ENCODE measurements around the gene SPACA6. TPM values are rescaled to one million over a fixed set of nuclear protein-coding genes. Genes with fewer than 3 reads are reported as not detected.

The SPACA6 gene
- total RNA-seq, 2 donors from 2014 or later, result 18.4 to 26.8 TPM

DNA sequence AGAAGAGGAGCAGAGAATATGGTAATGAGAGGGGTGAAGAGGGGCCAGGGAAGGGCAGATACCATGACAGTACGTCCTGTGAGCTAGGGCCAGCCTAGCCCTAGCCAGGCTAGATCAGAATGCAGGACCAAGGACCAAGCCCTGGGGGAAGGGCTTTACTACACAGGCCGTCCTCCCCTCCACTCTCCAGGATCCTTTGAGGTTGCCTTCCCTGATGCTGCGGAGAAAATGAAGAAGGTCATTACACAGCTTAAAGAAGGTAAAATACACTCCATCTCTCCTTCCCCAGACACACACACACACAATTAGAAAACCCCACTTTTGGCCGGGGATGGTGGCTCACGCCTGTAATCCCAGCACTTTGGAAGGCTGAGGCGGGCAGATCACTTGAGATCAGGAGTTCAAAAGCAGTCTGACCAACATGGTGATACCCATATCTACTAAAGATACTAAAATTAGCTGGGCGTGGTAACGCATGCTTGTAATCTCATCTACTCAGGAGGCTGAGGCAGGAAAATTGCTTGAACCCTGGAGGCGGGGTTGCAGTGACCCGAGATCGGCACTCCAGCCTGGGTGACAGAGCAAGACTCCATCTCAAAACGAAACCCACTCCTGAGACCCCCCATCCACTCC lies 8.5 kb downstream of the SPACA6 start:
- no peaks in the 10 kb centered on the region for H3K27me3 Mint-ChIP-seq (ENCODE audit: insufficient read depth)
- DNase-seq, result no peak
- H3K36me3 ChIP-seq (ENCODE audit: control insufficient read depth, insufficient read depth, low read length), result peaks cover 89% of the 10 kb centered on the region
- H3K9ac ChIP-seq (ENCODE audit: extremely low read depth, low read length, poor library complexity, severe bottlenecking), result no peak overlapping the region
- WGBS, 2 experiments (ENCODE audit: insufficient coverage in 1 of 2, insufficient read length in 1 of 2), result 91 to 92% methylated on average over 9 to 12 of the region's 12 CpGs
- H3K4me1 ChIP-seq (ENCODE audit: control insufficient read depth, insufficient read depth, low read length), result no peaks in the 10 kb centered on the region
- peak overlapping the region; percentile 97 for H3K27ac Mint-ChIP-seq
- H3K9me3 Mint-ChIP-seq, result no peaks in the 10 kb centered on the region
- H3K27ac ChIP-seq (ENCODE audit: low read depth, low read length), result no peak overlapping the region
- peak overlapping the region; percentile 67 for H3K4me3 Mint-ChIP-seq
- peaks cover 63% of the 10 kb centered on the region for H3K36me3 Mint-ChIP-seq (ENCODE audit: low read depth)
- no peaks in the 10 kb centered on the region for H3K27me3 ChIP-seq (ENCODE audit: control insufficient read depth, insufficient read depth, low read length, poor library complexity, severe bottlenecking)
- H3K4me1 Mint-ChIP-seq, result peaks cover 16% of the 10 kb centered on the region
- no peaks in the 10 kb centered on the region for H3K9me3 ChIP-seq (ENCODE audit: control insufficient read depth, low read length)
- H3K4me3 ChIP-seq (ENCODE audit: low read length), result no peak overlapping the region
- TF ChIP-seq, protein P1, sequence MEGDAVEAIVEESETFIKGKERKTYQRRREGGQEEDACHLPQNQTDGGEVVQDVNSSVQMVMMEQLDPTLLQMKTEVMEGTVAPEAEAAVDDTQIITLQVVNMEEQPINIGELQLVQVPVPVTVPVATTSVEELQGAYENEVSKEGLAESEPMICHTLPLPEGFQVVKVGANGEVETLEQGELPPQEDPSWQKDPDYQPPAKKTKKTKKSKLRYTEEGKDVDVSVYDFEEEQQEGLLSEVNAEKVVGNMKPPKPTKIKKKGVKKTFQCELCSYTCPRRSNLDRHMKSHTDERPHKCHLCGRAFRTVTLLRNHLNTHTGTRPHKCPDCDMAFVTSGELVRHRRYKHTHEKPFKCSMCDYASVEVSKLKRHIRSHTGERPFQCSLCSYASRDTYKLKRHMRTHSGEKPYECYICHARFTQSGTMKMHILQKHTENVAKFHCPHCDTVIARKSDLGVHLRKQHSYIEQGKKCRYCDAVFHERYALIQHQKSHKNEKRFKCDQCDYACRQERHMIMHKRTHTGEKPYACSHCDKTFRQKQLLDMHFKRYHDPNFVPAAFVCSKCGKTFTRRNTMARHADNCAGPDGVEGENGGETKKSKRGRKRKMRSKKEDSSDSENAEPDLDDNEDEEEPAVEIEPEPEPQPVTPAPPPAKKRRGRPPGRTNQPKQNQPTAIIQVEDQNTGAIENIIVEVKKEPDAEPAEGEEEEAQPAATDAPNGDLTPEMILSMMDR (conservative IDR thresholded peaks at IDR 0.05), result no peak

DNA sequence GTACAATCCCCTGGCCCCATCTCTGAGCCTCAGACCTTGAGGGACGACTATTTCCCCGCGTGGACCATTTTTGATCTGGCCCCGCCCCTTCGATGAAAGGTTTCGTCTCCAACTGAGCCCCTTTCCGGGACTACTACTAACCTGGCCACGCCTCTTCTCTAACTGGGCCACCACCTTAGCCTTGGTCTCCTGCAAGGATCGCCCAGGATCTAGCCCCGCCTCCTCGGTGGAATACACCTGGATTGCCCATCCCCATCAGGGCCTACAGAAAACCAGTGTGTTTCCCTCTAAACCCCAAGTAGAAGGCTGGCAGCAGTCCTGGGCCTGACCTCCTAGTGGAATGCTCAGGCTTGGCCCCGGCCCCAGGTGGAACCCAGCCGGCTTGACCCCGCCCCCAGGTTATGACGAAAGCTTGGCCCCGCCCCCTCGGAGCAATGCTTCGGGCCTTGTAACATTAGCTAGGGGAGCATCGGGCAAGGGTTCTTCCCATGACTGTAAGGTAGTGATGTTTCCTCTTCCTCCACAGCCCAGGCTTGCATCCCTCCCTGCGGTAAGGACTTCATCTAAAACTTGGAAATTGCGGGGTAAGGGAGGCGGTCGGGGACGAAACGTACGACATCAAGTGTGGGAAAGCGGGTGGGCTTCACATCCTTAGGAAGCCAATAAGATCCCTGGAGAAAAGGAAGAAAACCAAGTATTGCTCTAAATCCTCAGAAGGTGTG lies 9.1 kb downstream of the SPACA6 start:
- Histone ChIP-seq H3K27ac (ENCODE audit: low read depth, low read length) (no peak overlapping the region), H3K4me3 (ENCODE audit: low read length) (peak overlapping the region; percentile 69), H3K4me1 (ENCODE audit: control insufficient read depth, insufficient read depth, low read length) (no peaks in the 10 kb centered on the region), H3K9ac (ENCODE audit: extremely low read depth, low read length, poor library complexity, severe bottlenecking) (peak overlapping the region; percentile 27), H3K9me3 (ENCODE audit: control insufficient read depth, low read length) (no peaks in the 10 kb centered on the region), H3K36me3 (ENCODE audit: control insufficient read depth, insufficient read depth, low read length) (peaks cover 89% of the 10 kb centered on the region), H3K27me3 (ENCODE audit: control insufficient read depth, insufficient read depth, low read length, poor library complexity, severe bottlenecking) (no peaks in the 10 kb centered on the region)
- H3K27me3 Mint-ChIP-seq (ENCODE audit: insufficient read depth), result no peaks in the 10 kb centered on the region
- no peaks in the 10 kb centered on the region for H3K9me3 Mint-ChIP-seq
- peaks cover 16% of the 10 kb centered on the region for H3K4me1 Mint-ChIP-seq
- peak overlapping the region; percentile 67 for H3K4me3 Mint-ChIP-seq
- TF ChIP-seq, protein P1 (conservative IDR thresholded peaks at IDR 0.05), result no peak
- DNase-seq, result peak; percentile 98
- H3K27ac Mint-ChIP-seq, result peak overlapping the region; percentile 97
- WGBS, 2 experiments (ENCODE audit: insufficient coverage in 1 of 2, insufficient read length in 1 of 2), result 35 to 70% methylated on average over 14 to 27 of the region's 27 CpGs
- peaks cover 62% of the 10 kb centered on the region for H3K36me3 Mint-ChIP-seq (ENCODE audit: low read depth)

DNA sequence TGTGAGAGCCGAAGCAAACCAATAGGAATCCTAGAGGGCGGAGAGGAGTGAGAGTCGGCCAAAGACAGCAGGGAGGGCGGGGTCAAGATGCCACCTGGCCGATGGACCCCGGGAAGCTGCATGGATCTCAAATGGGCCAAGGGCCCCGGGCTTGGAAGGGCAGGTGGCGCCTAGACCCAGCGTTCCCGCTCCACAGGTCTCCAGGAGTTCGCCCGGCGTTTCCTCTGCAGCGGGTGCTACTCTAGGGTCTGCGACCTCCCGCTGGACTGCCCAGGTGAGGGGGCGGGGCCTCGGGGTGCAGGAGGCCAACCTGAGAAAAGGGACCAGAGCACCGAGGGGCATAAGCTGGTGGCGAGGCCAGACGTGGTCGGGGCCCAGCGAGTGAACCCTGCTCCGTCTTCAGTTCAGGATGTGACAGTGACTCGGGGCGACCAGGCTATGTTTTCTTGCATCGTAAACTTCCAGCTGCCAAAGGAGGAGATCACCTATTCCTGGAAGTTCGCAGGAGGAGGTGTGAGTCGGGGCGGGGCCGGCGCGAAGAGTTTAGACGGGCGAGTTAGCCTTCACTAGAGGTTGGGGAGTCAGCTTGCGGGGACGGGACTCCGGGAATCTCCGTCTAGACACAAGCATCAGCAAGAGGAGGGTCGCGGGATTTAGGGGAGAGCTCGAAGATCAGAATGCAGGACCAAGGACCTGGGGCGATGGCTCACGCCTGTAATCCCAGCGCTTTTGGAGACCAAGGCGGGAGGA lies 9.9 kb downstream of the SPACA6 start:
- Histone ChIP-seq H3K36me3 (ENCODE audit: control insufficient read depth, insufficient read depth, low read length) (peaks cover 85% of the 10 kb centered on the region), H3K9me3 (ENCODE audit: control insufficient read depth, low read length) (no peaks in the 10 kb centered on the region), H3K27me3 (ENCODE audit: control insufficient read depth, insufficient read depth, low read length, poor library complexity, severe bottlenecking) (no peaks in the 10 kb centered on the region), H3K4me3 (ENCODE audit: low read length) (peak overlapping the region; percentile 69), H3K4me1 (ENCODE audit: control insufficient read depth, insufficient read depth, low read length) (no peaks in the 10 kb centered on the region), H3K27ac (ENCODE audit: low read depth, low read length) (no peak overlapping the region), H3K9ac (ENCODE audit: extremely low read depth, low read length, poor library complexity, severe bottlenecking) (peak overlapping the region; percentile 27)
- H3K36me3 Mint-ChIP-seq (ENCODE audit: low read depth), result peaks cover 59% of the 10 kb centered on the region
- H3K4me1 Mint-ChIP-seq, result peaks cover 16% of the 10 kb centered on the region
- H3K4me3 Mint-ChIP-seq, result peak overlapping the region; percentile 67
- DNase-seq, result peak; percentile 92
- H3K9me3 Mint-ChIP-seq, result no peaks in the 10 kb centered on the region
- 33 to 63% methylated on average over 30 to 46 of the region's 46 CpGs for WGBS, 2 experiments (ENCODE audit: insufficient coverage in 1 of 2, insufficient read length in 1 of 2)
- H3K27me3 Mint-ChIP-seq (ENCODE audit: insufficient read depth), result no peaks in the 10 kb centered on the region
- H3K27ac Mint-ChIP-seq, result peak overlapping the region; percentile 97
- TF ChIP-seq, protein P1 (conservative IDR thresholded peaks at IDR 0.05), result no peak
